ENCODE measurements around the gene POU2F3. TPM values are rescaled to one million over a fixed set of nuclear protein-coding genes. Genes with fewer than 3 reads are reported as not detected.

POU2F3 gene
- total RNA-seq, 1 experiment from 2014 or later: not detected

DNA sequence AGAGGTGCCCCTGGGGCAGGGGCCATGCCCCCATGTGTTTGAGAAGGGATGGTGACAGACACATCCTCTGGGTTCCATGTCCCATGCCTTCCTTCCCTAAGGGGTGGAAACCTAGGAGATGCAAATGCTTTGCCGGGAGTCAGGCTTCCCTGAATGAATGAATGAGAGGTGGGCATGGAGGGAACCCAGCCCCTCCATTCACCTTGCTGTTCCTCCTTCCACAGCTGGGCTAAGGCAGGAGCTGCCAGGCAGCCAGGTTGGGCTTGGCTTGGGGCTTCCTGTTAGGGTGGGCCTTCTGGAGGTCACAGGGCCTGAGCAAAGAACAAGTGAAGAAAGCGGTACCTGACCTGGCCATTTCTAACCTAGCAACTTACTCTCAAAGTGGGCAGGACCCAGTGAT is 926 bp downstream of the POU2F3 start:
- no peak for ATAC-seq
- ChIA-PET POLR2A (no interaction called here), CTCF (no interaction called here)
- BruUV-seq (replicated peaks): no TSS peak
- H3K4me3 ChIP-seq (ENCODE audit: low read depth in 2 of 2, low read length in 2 of 2): no peak overlapping the region
- in situ Hi-C loops (cut with HindIII; ENCODE audit: low pct_unique_long_range_greater_than_20kb, low sequenced_read_pairs): no loop called here
- no peaks in the 10 kb centered on the region for H3K36me3 ChIP-seq (ENCODE audit: control insufficient read depth, insufficient read depth, low read length)
- H3K9me3 ChIP-seq (ENCODE audit: control insufficient read depth, insufficient read depth, low read depth, low read length): no peaks in the 10 kb centered on the region
- H3K27ac ChIP-seq (ENCODE audit: low read length): no peak overlapping the region
- peaks cover 3% of the 10 kb centered on the region; the same call in 1 of the 2 replicates for H3K4me1 ChIP-seq (ENCODE audit: control insufficient read depth, insufficient read depth, low read length)
- DNase-seq (ENCODE audit: low read depth, low spot score): no peak
- intact Hi-C loops (cut with micrococcal nuclease; ENCODE audit: unreplicated experiment): no loop called here
- TF ChIP-seq TCF7L2 (IDR thresholded peaks at IDR 0.05; ENCODE audit: low read depth, low read length): no peak
- H3K27me3 ChIP-seq (ENCODE audit: control insufficient read depth, insufficient read depth, low read length): peaks cover 24% of the 10 kb centered on the region

DNA sequence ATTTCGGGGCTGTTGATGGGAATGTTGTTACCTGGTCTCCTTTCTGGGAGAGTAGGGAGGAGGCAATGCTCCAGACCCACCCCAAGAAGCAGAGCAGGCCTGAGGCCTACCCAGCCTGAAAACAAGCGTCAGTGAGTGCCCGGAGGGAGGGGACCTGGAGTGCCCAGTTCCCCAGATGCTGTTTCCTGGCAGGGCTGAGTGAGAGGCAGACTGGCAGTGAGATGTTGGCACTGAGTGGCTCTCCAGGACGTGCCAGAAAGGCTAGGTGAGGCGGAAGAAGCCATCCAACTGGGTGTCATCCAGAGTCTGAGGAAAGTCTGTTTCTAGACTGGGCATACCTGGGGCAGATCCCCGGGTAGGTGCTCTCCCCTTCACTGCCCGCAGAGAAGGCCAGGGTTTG is 1.3 kb downstream of the POU2F3 start:
- Histone ChIP-seq H3K27me3 (ENCODE audit: control insufficient read depth, insufficient read depth, low read length) (peaks cover 26% of the 10 kb centered on the region), H3K4me3 (ENCODE audit: low read depth in 2 of 2, low read length in 2 of 2) (no peak overlapping the region), H3K4me1 (ENCODE audit: control insufficient read depth, insufficient read depth, low read length) (no peaks in the 10 kb centered on the region), H3K9me3 (ENCODE audit: control insufficient read depth, insufficient read depth, low read depth, low read length) (no peaks in the 10 kb centered on the region), H3K36me3 (ENCODE audit: control insufficient read depth, insufficient read depth, low read length) (no peaks in the 10 kb centered on the region), H3K27ac (ENCODE audit: low read length) (no peak overlapping the region)
- intact Hi-C loops (cut with micrococcal nuclease; ENCODE audit: unreplicated experiment): no loop called here
- ATAC-seq (no peak), DNase-seq (ENCODE audit: low read depth, low spot score) (no peak)
- TF ChIP-seq CTCF (IDR thresholded peaks at IDR 0.05) (no peak), SIN3A (IDR thresholded peaks at IDR 0.05; ENCODE audit: borderline replicate concordance, insufficient read depth, low read depth, low read length) (no peak), POLR2AphosphoS5 (IDR thresholded peaks at IDR 0.05; ENCODE audit: low read depth, low read length) (no peak), REST (IDR thresholded peaks at IDR 0.05; ENCODE audit: insufficient read depth in 1 of 2, low read depth in 2 of 2, low read length in 1 of 2) (no peak), TCF7L2 (IDR thresholded peaks at IDR 0.05; ENCODE audit: low read depth, low read length) (no peak)
- in situ Hi-C loops (cut with HindIII; ENCODE audit: low pct_unique_long_range_greater_than_20kb, low sequenced_read_pairs): no loop called here
- no TSS peak for BruUV-seq (replicated peaks)
- CTCF ChIA-PET: no interaction called here
- POLR2A ChIA-PET: no interaction called here

DNA sequence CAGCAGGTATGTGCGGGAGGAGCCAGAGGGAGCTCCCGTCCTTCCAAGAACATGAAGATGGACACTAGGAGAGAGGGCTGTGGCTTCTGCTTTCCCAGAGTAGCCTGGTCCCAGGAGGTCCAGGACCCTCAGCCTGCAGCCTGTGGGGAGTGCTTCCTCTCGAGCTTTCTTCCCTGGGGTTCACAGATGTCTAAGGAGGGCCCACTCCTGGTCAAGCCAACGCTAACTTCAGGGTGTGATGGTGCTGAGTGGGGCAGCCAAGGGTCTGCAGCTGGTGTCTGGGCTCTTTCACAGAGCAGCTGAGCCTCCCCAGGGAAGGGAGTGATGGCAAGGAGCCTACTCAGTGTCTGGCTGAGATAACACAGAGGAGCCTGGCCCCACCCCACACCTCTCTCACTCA is 3.3 kb downstream of the POU2F3 start:
- in situ Hi-C loops (cut with HindIII; ENCODE audit: low pct_unique_long_range_greater_than_20kb, low sequenced_read_pairs) (no loop called here), intact Hi-C loops (cut with micrococcal nuclease; ENCODE audit: unreplicated experiment) (no loop called here)
- Histone ChIP-seq H3K27me3 (ENCODE audit: control insufficient read depth, insufficient read depth, low read length) (peaks cover 41% of the 10 kb centered on the region), H3K4me3 (ENCODE audit: low read depth in 2 of 2, low read length in 2 of 2) (no peak overlapping the region), H3K4me1 (ENCODE audit: control insufficient read depth, insufficient read depth, low read length) (no peaks in the 10 kb centered on the region), H3K36me3 (ENCODE audit: control insufficient read depth, insufficient read depth, low read length) (no peaks in the 10 kb centered on the region), H3K9me3 (ENCODE audit: control insufficient read depth, insufficient read depth, low read depth, low read length) (no peaks in the 10 kb centered on the region), H3K27ac (ENCODE audit: low read length) (no peak overlapping the region)
- ChIA-PET CTCF (interaction anchor here (2.0 kb wide), 1 partner anchor 57 kb away, joined by 4 read pairs; no protein-coding TSS in a partner anchor), POLR2A (no interaction called here)
- no peak for DNase-seq (ENCODE audit: low read depth, low spot score)
- TF ChIP-seq POLR2AphosphoS5 (IDR thresholded peaks at IDR 0.05; ENCODE audit: low read depth, low read length) (no peak), SIN3A (IDR thresholded peaks at IDR 0.05; ENCODE audit: borderline replicate concordance, insufficient read depth, low read depth, low read length) (no peak), TCF7L2 (IDR thresholded peaks at IDR 0.05; ENCODE audit: low read depth, low read length) (no peak), CTCF (IDR thresholded peaks at IDR 0.05) (no peak), REST (IDR thresholded peaks at IDR 0.05; ENCODE audit: insufficient read depth in 1 of 2, low read depth in 2 of 2, low read length in 1 of 2) (no peak)
- ATAC-seq: no peak
- BruUV-seq (replicated peaks): no TSS peak
